ENCODE measurements around the gene RCSD1. TPM values are rescaled to one million over a fixed set of nuclear protein-coding genes. Genes with fewer than 3 reads are reported as not detected.

RCSD1 gene
- total RNA-seq, 2 experiments from 2014 or later, result 42.3 to 44.6 TPM

- Mint-ChIP-seq H3K4me1 (ENCODE audit: low read depth) (no peaks in the 10 kb centered on the region), H3K4me3 (no peak overlapping the region), H3K9me3 (no peaks in the 10 kb centered on the region), H3K27me3 (no peaks in the 10 kb centered on the region), H3K36me3 (ENCODE audit: low read depth) (peaks cover 98% of the 10 kb centered on the region), H3K27ac (peak overlapping the region; percentile 79)
- Histone ChIP-seq H3K9me3 (ENCODE audit: control insufficient read depth in 1 of 2, insufficient read depth in 1 of 2, low read length in 2 of 2) (no peaks in the 10 kb centered on the region), H3K4me3 (ENCODE audit: low read length) (no peak overlapping the region), H3K27me3 (ENCODE audit: control insufficient read depth in 1 of 2, insufficient read depth in 2 of 2, low read length in 2 of 2) (no peaks in the 10 kb centered on the region), H3K4me1 (ENCODE audit: insufficient read depth, low read length) (no peaks in the 10 kb centered on the region), H3K36me3 (ENCODE audit: insufficient read depth, low read length) (peaks cover 98% of the 10 kb centered on the region), H3K27ac (ENCODE audit: low read depth in 1 of 2, low read length in 2 of 2) (no peak overlapping the region)
- intact Hi-C loops (cut with DNase I, micrococcal nuclease), result loop anchor here in 1 of 2 experiments (10.0 kb wide), 1 partner anchor 270 kb away; no protein-coding TSS in a partner anchor
- TF ChIP-seq CTCF (IDR thresholded peaks at IDR 0.05), result no peak
- no peak for DNase-seq
- POLR2A ChIA-PET, result interaction anchor here (1.1 to 1.7 kb wide), 2 partner anchors 57 to 95 kb away, joined by 3 to 6 read pairs; no protein-coding TSS in a partner anchor
- no peak for ATAC-seq (ENCODE audit: poor library complexity)
- CTCF ChIA-PET, result interaction anchor here (0.9 to 1.0 kb wide), 3 partner anchors 20 to 95 kb away, joined by 3 read pairs; no protein-coding TSS in a partner anchor
These were observed 64.7 kb downstream of the RCSD1 start for GRCh38 chr1:167694691-167695090.

- peaks cover 98% of the 10 kb centered on the region for H3K36me3 ChIP-seq (ENCODE audit: insufficient read depth, low read length)
- peak overlapping the region; percentile 79 for H3K27ac Mint-ChIP-seq
- ATAC-seq (ENCODE audit: poor library complexity) (no peak), DNase-seq (no peak)
- H3K27me3 Mint-ChIP-seq, result no peaks in the 10 kb centered on the region
- no peaks in the 10 kb centered on the region for H3K27me3 ChIP-seq (ENCODE audit: control insufficient read depth in 1 of 2, insufficient read depth in 2 of 2, low read length in 2 of 2)
- no peaks in the 10 kb centered on the region for H3K9me3 ChIP-seq (ENCODE audit: control insufficient read depth in 1 of 2, insufficient read depth in 1 of 2, low read length in 2 of 2)
- intact Hi-C loops (cut with DNase I, micrococcal nuclease), result loop anchor here in 1 of 2 experiments (10.0 kb wide), 1 partner anchor 270 kb away; no protein-coding TSS in a partner anchor
- H3K27ac ChIP-seq (ENCODE audit: low read depth in 1 of 2, low read length in 2 of 2), result no peak overlapping the region
- no peaks in the 10 kb centered on the region for H3K4me1 Mint-ChIP-seq (ENCODE audit: low read depth)
- no peak overlapping the region for H3K4me3 ChIP-seq (ENCODE audit: low read length)
- TF ChIP-seq CTCF (IDR thresholded peaks at IDR 0.05), result no peak
- POLR2A ChIA-PET, result interaction anchor here (1.1 to 1.7 kb wide), 2 partner anchors 20 to 95 kb away, joined by 3 to 6 read pairs; no protein-coding TSS in a partner anchor
- peaks cover 98% of the 10 kb centered on the region for H3K36me3 Mint-ChIP-seq (ENCODE audit: low read depth)
- no peaks in the 10 kb centered on the region for H3K4me1 ChIP-seq (ENCODE audit: insufficient read depth, low read length)
- no peaks in the 10 kb centered on the region for H3K9me3 Mint-ChIP-seq
- H3K4me3 Mint-ChIP-seq, result no peak overlapping the region
- CTCF ChIA-PET, result interaction anchor here (0.7 to 1.0 kb wide), 4 partner anchors 20 to 142 kb away, joined by 3 read pairs; partner anchors contain the start of gene CREG1
These were observed 65.1 kb downstream of the RCSD1 start for GRCh38 chr1:167695147-167695546.

GRCh38 chr1:167695756-167696561 lies 65.9 kb downstream of the RCSD1 start:
- Histone ChIP-seq H3K27me3 (ENCODE audit: control insufficient read depth in 1 of 2, insufficient read depth in 2 of 2, low read length in 2 of 2) (no peaks in the 10 kb centered on the region), H3K9me3 (ENCODE audit: control insufficient read depth in 1 of 2, insufficient read depth in 1 of 2, low read length in 2 of 2) (no peaks in the 10 kb centered on the region), H3K27ac (ENCODE audit: low read depth in 1 of 2, low read length in 2 of 2) (no peak overlapping the region), H3K4me1 (ENCODE audit: insufficient read depth, low read length) (no peaks in the 10 kb centered on the region), H3K4me3 (ENCODE audit: low read length) (no peak overlapping the region), H3K36me3 (ENCODE audit: insufficient read depth, low read length) (peaks cover 97% of the 10 kb centered on the region)
- Mint-ChIP-seq H3K27me3 (no peaks in the 10 kb centered on the region), H3K4me3 (no peak overlapping the region), H3K27ac (no peak overlapping the region), H3K4me1 (ENCODE audit: low read depth) (no peaks in the 10 kb centered on the region), H3K36me3 (ENCODE audit: low read depth) (peaks cover 96% of the 10 kb centered on the region), H3K9me3 (no peaks in the 10 kb centered on the region)
- no peak for DNase-seq
- TF ChIP-seq CTCF (IDR thresholded peaks at IDR 0.05), result no peak
- CTCF ChIA-PET, result interaction anchor here (0.7 to 0.9 kb wide), 2 partner anchors 96 to 142 kb away, joined by 3 read pairs; partner anchors contain the start of gene CREG1
- intact Hi-C loops (cut with DNase I, micrococcal nuclease), result loop anchor here in 1 of 2 experiments (10.0 kb wide), 1 partner anchor 271 kb away; no protein-coding TSS in a partner anchor
- no peak for ATAC-seq (ENCODE audit: poor library complexity)
- POLR2A ChIA-PET, result interaction anchor here (1.1 to 1.7 kb wide), 2 partner anchors 19 to 96 kb away, joined by 3 to 6 read pairs; no protein-coding TSS in a partner anchor

Measured in CD4-positive, alpha-beta T cell (primary cell).